Measurements from ENCODE around the gene CARD19. TPM values are rescaled to one million over a fixed set of nuclear protein-coding genes. Genes with fewer than 3 reads are reported as not detected.

Gene CARD19
- total RNA-seq, 2 donors from 2014 or later, result 83.6 to 87.3 TPM

- Mint-ChIP-seq H3K4me1 (peaks cover 45% of the 10 kb centered on the region), H3K4me3 (no peak overlapping the region), H3K9me3 (peaks cover 3% of the 10 kb centered on the region), H3K27ac (peak overlapping the region; percentile 98), H3K27me3 (no peaks in the 10 kb centered on the region), H3K36me3 (ENCODE audit: low read depth) (peaks cover 50% of the 10 kb centered on the region)
- ATAC-seq (replicated peaks), result no peak
Observed at GRCh38 chr9:93089024-93089423, 7.0 kb upstream of the CARD19 start.

GRCh38 chr9:93089481-93089991 is 6.5 kb upstream of the CARD19 start:
- H3K36me3 Mint-ChIP-seq (ENCODE audit: low read depth), result peaks cover 45% of the 10 kb centered on the region
- peak overlapping the region; percentile 98 for H3K27ac Mint-ChIP-seq
- no peaks in the 10 kb centered on the region for H3K27me3 Mint-ChIP-seq
- H3K9me3 Mint-ChIP-seq, result peaks cover 3% of the 10 kb centered on the region
- no peak for ATAC-seq (replicated peaks)
- peaks cover 50% of the 10 kb centered on the region for H3K4me1 Mint-ChIP-seq
- H3K4me3 Mint-ChIP-seq, result peak overlapping the region; percentile 88

DNA sequence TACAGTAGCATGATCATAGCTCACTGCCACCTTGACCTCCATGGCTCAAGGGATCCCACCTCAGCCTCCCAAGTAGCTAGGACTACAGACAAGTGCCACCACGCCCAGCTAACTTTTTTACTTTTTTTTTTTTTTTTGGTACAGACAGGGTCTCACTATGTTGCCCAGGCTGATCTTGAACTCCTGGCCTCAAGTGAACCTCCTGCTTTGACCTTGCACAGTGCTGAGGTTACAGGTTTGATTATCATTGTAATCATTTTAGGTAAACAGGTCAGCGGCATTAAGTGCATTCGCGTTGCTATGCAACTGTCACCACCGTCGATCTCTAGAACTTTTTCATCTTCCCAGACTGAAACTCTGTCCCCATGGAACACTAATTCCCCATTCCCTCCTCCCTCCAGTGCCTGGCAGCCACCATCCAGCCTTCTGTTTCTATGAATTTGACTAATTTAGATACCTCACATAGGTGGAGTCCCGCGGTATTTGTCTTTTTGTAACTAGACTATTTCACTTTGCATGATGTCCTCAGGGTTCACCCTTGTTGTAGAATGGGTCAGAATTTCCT is 5.8 kb upstream of the CARD19 start:
- Mint-ChIP-seq H3K27me3 (no peaks in the 10 kb centered on the region), H3K27ac (peak overlapping the region; percentile 98), H3K4me3 (peak overlapping the region; percentile 88), H3K36me3 (ENCODE audit: low read depth) (peaks cover 41% of the 10 kb centered on the region), H3K9me3 (peaks cover 3% of the 10 kb centered on the region), H3K4me1 (peaks cover 56% of the 10 kb centered on the region)
- ATAC-seq (replicated peaks), result peak; percentile 33

DNA sequence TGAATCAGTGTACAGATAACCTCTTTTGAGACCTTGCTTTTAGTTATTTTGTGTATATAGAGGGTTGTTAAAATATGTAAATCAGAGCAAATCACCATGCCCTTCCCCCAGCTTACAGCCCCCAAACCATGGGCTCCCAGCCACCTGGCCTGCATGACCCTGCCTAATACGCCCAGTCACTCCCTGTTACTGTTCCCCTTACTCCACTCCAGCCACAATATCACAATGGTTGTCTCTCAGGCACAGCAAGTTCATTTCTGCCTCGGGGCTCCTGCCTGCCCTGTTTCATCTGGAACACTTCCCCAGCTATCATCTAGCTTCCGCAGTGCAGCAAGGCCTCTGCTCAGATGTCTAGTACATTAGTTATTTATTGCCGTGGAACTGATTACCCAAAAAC is 5.0 kb upstream of the CARD19 start:
- Mint-ChIP-seq H3K4me1 (peaks cover 56% of the 10 kb centered on the region), H3K27ac (peak overlapping the region; percentile 98), H3K9me3 (peaks cover 3% of the 10 kb centered on the region), H3K4me3 (peak overlapping the region; percentile 88), H3K36me3 (ENCODE audit: low read depth) (peaks cover 32% of the 10 kb centered on the region), H3K27me3 (no peaks in the 10 kb centered on the region)
- no peak for ATAC-seq (replicated peaks)

DNA sequence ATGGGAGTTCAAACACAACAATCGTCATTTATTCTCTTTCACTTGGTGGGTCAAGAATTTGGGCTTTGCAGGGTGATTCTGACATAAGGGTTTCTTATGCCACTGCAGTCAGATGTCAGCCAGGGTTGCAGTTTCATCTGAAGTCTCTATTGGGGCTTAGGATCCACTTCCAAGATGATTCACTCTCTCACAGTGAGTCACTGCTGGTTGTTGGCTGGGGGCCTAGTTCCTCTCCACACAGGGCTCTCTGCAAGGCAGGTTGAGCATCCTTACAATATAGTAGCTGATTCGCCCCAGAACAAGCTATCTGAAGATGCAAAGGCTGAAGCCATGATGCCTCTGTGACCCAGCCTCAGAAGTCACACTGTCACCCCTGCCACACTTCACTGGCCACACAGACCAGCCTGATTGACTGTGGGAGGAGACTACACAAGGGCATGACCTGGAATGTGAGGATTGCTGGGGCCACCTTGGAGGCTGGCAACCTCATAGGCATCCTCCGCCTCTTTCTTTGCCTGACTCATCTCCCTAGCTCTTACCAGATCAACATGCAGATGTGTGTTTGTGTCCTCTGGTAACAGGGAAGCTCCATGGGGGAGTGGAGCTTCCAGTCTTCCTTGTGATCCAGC is 4.5 kb upstream of the CARD19 start:
- Mint-ChIP-seq H3K27me3 (no peaks in the 10 kb centered on the region), H3K4me1 (peaks cover 56% of the 10 kb centered on the region), H3K4me3 (peak overlapping the region; percentile 88), H3K36me3 (ENCODE audit: low read depth) (peaks cover 28% of the 10 kb centered on the region), H3K27ac (peak overlapping the region; percentile 98), H3K9me3 (peaks cover 3% of the 10 kb centered on the region)
- peak; percentile 59 for ATAC-seq (replicated peaks)

DNA sequence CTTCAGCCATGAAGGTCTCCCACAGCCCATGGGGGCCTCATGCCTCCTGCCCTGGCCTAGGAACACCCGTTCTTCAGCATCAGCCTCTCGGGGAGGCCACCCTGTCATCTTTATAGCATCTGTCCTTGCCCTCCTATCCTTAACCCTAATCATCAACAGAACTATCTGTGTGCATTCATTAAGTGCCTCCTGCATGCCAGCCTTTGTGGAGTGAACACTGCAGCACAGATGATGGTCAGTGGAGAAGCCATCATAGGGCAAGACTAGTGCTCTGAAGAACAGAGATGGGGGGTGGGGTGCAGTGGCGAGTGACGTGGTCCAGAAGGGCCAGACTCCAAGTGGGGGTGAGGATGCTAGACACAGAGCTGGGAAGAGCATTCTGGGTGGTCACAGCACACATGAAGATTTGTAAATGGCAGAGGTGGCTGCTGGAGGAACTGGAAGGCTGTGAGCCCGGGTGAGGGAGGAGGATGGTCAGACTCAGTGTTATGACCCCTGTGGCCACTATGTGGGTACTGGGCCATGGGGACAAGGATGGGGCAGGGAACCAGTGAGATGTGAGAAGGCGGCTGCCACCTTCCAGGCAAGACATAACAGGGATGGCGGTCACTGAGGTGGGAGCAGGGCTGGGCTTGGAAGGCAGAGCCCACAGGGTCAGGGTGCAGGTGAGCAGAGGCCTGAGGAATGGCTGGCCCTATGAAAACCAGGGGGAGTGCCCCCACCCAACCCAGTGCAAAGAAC is 3.6 kb upstream of the CARD19 start:
- peaks cover 24% of the 10 kb centered on the region for H3K36me3 Mint-ChIP-seq (ENCODE audit: low read depth)
- H3K27ac Mint-ChIP-seq, result peak overlapping the region; percentile 98
- peak overlapping the region; percentile 88 for H3K4me3 Mint-ChIP-seq
- ATAC-seq (replicated peaks), result no peak
- H3K9me3 Mint-ChIP-seq, result peaks cover 3% of the 10 kb centered on the region
- no peaks in the 10 kb centered on the region for H3K27me3 Mint-ChIP-seq
- H3K4me1 Mint-ChIP-seq, result peaks cover 61% of the 10 kb centered on the region

DNA sequence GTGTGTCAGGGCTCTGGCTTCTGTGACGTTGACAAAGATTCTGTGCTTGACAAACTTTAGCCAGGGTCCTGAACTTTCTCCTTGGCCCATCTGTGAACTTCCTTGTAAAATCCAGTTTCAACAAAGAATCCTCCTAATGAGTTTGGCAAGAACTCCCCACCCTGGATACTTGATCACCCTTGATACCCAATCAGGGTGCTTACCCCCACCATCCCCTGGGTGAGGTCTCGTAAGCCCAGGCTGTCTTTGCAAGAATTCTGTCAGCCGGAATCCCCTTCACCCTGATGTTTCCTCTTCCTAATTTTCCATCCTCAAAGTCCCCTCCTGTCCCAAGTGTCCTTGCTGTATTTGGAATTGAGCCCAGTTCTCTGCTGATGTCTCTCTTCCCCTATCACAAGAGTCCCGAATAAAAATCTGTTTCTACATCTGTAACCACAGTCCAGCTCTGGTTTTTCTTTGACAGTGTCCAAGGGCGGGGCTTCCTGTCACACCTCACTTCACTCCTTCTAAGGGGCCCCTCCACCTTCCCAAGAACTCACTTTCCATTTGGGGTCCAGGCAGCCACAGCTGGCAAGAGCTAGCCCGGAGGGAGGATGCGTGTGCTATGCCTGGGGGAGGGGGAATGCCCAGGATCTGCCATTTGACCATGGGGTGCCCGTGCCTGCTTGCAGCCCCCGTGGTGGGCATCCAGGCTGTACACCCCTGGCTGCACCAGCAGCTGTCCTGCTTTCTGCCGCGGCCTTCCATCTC is 2.7 kb upstream of the CARD19 start:
- H3K36me3 Mint-ChIP-seq (ENCODE audit: low read depth), result peaks cover 24% of the 10 kb centered on the region
- H3K27ac Mint-ChIP-seq, result peak overlapping the region; percentile 98
- H3K4me3 Mint-ChIP-seq, result peak overlapping the region; percentile 88
- no peaks in the 10 kb centered on the region for H3K27me3 Mint-ChIP-seq
- ATAC-seq (replicated peaks), result no peak
- H3K4me1 Mint-ChIP-seq, result peaks cover 68% of the 10 kb centered on the region
- peaks cover 3% of the 10 kb centered on the region for H3K9me3 Mint-ChIP-seq

- Mint-ChIP-seq H3K4me3 (peak overlapping the region; percentile 88), H3K36me3 (ENCODE audit: low read depth) (peaks cover 18% of the 10 kb centered on the region), H3K27ac (peak overlapping the region; percentile 98), H3K9me3 (peaks cover 3% of the 10 kb centered on the region), H3K27me3 (no peaks in the 10 kb centered on the region), H3K4me1 (peaks cover 63% of the 10 kb centered on the region)
- ATAC-seq (replicated peaks), result no peak
Observed at GRCh38 chr9:93093877-93094657, 1.9 kb upstream of the CARD19 start.

- peak overlapping the region; percentile 98 for H3K27ac Mint-ChIP-seq
- peak overlapping the region; percentile 88 for H3K4me3 Mint-ChIP-seq
- H3K36me3 Mint-ChIP-seq (ENCODE audit: low read depth), result peaks cover 14% of the 10 kb centered on the region
- ATAC-seq (replicated peaks), result no peak
- no peaks in the 10 kb centered on the region for H3K27me3 Mint-ChIP-seq
- peaks cover 59% of the 10 kb centered on the region for H3K4me1 Mint-ChIP-seq
- peaks cover 3% of the 10 kb centered on the region for H3K9me3 Mint-ChIP-seq
Observed at GRCh38 chr9:93094658-93095204, 1.3 kb upstream of the CARD19 start.

DNA sequence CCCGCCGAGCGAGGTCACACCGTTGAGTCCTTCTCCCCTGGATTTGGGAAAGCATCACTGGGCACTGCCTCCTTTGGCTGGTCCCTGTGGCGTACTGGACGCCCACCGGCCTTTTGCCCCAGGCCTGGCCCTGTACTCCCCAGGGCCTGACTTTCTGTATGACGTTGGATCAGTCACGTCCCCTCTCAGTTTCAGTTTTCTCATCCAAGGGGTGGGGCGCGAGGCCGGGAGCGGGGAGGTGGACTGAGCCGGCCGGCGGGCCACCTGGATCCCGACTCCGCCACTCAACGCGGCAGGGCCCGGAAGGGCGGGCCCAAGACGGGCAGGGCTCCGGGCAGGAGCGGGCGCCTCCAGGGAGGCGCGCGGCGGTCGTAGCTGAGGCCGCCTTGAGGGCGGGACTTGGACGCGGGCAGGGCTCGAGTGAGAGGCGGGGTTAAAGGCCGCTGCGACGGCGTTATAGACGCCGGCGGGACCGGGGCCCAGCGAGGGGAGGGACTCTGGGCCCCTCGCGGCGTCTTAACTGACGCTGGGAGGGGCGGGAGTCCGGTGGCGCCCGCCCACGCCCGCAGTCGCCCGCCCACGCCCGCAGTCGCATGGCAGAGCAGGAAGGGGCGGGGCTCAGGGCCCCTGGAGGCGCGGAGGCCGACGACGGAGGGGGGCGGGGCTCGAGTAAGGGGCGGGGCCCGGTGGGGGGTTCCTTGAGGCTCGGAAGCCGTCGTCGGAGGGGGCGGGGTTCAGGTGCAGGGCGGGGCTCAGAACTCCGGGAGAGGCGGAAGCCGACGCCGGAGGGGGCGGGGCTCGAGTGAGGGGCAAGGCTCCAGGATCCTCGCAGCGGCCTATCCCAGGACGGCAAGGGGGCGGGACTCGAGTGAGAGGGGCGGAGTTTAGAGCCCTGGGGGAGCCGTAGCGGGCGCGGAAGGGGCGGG is 549 bp upstream of the CARD19 start:
- H3K4me1 Mint-ChIP-seq, result peaks cover 57% of the 10 kb centered on the region
- no peaks in the 10 kb centered on the region for H3K27me3 Mint-ChIP-seq
- ATAC-seq (replicated peaks), result peak; percentile 73
- peak overlapping the region; percentile 98 for H3K27ac Mint-ChIP-seq
- peaks cover 3% of the 10 kb centered on the region for H3K9me3 Mint-ChIP-seq
- peak overlapping the region; percentile 88 for H3K4me3 Mint-ChIP-seq
- peaks cover 9% of the 10 kb centered on the region for H3K36me3 Mint-ChIP-seq (ENCODE audit: low read depth)

- Mint-ChIP-seq H3K27ac (peak overlapping the region; percentile 86), H3K9me3 (no peaks in the 10 kb centered on the region), H3K4me3 (peak overlapping the region; percentile 88), H3K36me3 (ENCODE audit: low read depth) (peaks cover 16% of the 10 kb centered on the region), H3K4me1 (peaks cover 48% of the 10 kb centered on the region), H3K27me3 (no peaks in the 10 kb centered on the region)
- ATAC-seq (replicated peaks), result no peak
Observed at GRCh38 chr9:93096811-93097382, 880 bp downstream of the CARD19 start.

DNA sequence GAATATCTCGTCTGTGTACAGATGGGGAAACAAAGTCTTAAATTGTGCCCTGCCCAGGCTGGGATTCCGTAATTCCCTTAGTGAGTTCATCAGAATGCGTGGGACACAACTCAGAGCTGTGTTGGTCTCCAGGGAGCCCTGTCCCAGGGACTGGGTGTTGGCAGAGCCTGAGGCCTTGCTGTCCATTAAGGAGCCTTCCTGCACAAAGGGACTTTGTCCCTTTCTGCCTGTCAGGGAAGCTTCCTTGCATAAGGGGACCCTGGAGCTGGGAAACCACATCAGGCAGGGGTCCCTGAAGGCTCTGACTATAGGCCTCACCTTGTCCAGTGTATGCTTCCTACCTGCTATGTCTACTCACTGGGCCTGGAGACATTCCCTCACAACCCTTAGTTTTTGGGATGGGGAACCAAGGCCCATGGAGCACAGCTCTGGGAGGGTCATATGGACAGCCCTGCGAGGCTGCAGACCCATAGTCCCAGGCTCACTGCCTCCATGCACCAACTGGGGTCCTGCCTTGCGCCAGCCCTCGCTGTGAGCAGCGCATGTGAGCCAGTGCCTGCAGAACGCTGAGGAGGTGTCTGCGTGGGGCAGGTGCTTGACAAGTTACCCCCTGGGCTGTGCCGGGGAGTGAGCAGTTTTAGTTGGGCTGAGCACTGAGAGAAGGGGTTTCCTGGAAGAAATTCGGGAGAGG is 1.6 kb downstream of the CARD19 start:
- no peak for ATAC-seq (replicated peaks)
- H3K27me3 Mint-ChIP-seq, result no peaks in the 10 kb centered on the region
- no peaks in the 10 kb centered on the region for H3K9me3 Mint-ChIP-seq
- peaks cover 16% of the 10 kb centered on the region for H3K36me3 Mint-ChIP-seq (ENCODE audit: low read depth)
- H3K27ac Mint-ChIP-seq, result peak overlapping the region; percentile 86
- H3K4me3 Mint-ChIP-seq, result peak overlapping the region; percentile 88
- H3K4me1 Mint-ChIP-seq, result peaks cover 46% of the 10 kb centered on the region
